SW 1271 (cell line): ENCODE results near the gene SDSL.

Experiments
- DNase-seq, 2 experiments: peaks; one replicate each; lab custom pipeline; 2025; lab: John Stamatoyannopoulos, UW

Gene SDSL

GRCh38 chr12:113469224-113469948 is 47.2 kb downstream of the SDSL start:
- DNase-seq: no peak

- no peak for DNase-seq
Measured at GRCh38 chr12:113469949-113470743, 48.0 kb downstream of the SDSL start.

- no peak for DNase-seq
Measured at GRCh38 chr12:113470871-113471618, 48.9 kb downstream of the SDSL start.

- DNase-seq: no peak
Measured at GRCh38 chr12:113471619-113472171, 49.5 kb downstream of the SDSL start, which contains the start of gene LHX5. TSS of gene LHX5 (minus strand) at chr12:113471871. CDS start at chr12:113471498, 373 bp downstream.

GRCh38 chr12:113472191-113473121 is 50.3 kb downstream of the SDSL start:
- DNase-seq: no peak

GRCh38 chr12:113473400-113473799 is 51.2 kb downstream of the SDSL start:
- no peak for DNase-seq

DNA sequence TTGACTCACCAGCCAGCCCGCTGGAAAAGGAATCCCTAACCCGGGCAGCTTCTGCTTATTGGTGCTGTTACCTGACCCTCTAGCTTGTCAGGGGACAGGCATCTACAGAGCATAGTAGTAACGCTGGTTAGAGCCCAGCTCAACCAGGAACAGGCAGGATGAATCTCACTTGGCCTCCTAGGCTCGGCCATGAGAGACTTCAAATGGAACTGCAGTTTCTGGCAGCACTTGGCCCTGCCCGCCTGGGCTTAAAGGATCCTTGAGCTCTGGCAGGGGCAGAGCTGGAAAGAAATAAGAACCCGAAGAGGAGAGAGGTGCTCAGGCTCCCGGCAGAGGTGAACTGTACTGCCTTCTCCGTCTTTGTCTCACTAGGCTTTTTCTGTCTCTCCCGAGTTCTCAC is 51.8 kb downstream of the SDSL start:
- DNase-seq: no peak

DNA sequence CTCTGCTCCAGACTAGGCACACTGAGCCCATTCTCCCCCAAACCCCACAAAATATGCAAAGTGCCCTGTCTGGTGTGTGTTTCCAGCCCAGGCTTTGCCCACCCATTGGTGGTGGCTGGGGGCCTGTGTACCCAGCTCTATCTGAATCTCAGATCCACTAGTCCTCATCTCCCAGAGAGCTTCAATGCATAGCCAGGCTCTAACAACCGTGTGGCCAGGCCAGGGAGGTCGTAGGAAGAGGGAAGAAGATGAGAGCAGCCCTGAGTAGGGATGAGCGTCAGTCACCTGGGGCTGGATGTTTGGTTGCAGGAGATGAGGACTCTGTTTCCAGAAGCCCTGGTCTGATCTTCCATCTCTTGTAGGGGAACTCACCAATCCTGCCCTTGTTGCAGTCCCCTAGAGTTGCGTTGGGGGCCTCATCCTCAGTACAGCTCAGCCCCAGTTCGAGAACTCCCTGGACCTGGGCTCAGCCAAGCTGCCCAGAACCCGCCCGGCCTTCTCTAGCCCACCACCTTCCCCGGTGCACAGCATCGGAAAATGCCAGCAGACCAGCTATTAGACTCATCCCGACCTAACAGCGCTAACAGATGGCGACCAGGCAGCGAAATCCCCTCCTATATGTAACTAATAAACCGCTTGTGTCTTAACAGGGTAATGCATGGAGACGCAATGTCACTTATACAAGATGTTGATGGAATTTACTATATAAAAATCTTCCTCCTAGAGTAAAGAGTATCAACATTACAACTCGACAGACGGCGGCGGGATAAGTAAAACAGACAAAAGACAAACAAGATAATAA is 52.7 kb downstream of the SDSL start:
- DNase-seq: no peak

DNA sequence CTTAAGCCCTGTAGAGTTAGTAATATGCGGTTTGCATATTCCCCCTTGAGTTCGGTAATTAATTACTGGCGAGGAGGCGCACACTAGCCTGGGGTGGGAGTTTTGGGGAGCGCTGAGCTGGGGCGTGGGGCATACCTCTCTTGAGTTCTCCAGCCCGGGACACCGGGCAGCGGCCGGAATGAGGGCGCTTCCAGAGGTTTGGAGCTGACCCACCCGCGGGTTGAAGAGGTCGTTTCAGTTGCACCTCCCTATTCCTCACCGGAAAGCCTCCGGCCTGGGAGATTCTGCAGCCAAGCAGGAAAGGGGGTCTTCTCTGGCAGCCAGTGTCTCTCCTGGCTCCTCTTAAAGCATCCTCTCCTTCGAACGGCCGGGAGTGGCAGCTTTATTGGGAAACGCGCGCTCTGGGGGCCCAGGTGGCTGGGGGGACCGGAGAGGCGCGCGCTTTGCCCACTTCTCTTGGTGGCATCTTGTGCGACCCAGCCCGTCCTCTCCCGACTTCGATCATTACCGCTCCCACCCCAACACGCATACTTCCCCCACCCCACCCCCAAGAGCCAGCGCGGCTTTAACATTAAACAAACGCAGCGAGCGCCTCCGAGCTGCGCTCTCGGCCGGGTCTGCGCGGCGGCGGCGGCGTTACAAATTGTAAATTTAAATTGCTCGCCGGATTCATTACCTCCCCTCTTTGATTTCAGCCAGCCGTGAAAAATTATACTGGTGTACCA is 53.4 kb downstream of the SDSL start:
- DNase-seq: no peak

DNA sequence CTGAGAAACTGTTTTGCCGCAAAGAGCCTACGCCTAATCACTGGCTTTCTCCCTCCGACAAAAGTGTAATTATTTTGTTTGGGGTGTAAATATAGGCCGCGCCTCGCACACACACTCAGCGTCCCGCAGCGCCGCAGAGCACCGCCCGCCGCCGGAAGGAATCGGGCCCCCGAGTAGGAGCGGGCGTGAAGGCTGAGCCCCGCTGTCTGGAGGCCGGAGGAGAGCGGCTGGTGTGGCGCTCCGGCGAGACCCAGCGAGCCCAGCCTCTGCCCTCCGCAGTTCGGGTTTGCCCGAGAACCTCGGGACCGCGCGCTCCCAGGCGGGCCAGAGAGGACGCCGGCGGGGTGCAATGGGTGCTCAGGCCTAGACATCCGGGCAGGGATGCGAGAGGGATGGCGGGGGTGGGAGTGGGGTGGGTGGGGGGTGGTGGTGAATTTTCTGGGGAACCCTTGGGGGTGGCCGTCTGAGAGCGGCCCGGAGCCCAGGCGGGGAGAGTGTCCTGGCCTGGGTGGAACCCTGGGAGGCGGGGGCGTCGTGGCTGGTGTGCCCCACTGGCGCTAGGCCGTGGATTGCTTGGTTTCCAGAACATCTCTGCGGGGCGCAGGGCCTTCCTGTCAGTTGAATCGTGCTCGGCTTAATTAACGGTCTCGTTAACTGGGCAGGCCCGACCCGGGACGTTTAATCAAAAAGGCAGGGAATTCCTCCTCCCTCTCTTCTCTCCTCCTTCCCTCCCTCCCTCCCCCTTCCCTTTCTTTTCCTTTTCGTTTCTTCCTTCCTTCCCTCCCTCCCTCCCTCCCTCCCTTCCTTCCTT is 54.2 kb downstream of the SDSL start:
- no peak for DNase-seq

GRCh38 chr12:113477171-113477841 is 55.1 kb downstream of the SDSL start:
- DNase-seq: no peak

DNA sequence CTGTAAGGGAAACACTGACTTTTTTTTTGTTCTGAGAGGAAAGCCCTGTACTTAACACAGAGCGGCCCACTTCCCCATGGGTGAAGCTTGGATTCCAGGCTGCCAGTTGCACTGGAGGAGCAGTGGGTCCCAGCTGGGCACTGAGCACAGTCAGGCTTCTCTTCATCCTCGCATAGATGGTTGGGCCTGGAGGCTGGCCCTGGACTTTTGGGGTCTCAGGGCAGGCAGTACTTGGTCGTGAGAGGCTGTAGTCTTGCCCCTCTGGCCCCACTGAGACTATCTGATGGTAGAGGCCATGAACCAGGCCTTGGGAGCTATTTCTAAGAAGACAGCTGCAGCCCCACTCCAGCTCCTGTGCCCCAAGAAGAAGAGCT is 55.6 kb downstream of the SDSL start:
- DNase-seq: no peak

DNA sequence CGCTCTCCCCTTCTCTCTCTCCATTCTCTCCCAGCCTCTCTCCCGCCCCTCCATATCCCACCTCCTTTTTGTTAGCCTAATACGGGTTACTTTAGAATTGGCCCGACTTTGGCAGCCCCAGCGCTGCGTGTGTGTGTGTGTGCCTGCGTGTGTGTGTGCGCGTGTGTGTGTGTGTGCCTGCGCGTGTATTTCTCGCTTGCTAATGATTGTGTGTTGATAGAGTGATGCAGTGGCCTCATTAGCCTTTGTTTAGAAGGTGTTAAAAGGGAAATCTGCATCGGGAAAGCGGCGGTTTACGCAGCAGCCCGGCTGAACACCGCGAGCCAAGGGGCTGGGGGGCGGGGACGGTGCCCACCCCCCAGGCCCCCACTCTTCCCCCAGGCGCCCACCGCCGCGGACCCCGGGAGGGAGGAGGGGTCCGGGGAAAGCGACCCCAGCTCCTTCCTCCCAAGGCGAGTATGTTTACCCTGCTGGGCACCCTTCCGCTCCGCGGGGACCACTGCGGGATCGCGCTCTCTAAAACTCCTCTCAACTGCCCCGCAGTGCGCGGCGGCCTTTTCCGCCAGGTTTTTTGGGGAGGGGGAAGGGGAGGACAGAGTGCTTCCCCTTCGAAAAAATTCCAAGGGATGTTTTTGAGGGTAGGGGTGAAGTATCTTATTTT is 56.3 kb downstream of the SDSL start:
- no peak for DNase-seq

DNA sequence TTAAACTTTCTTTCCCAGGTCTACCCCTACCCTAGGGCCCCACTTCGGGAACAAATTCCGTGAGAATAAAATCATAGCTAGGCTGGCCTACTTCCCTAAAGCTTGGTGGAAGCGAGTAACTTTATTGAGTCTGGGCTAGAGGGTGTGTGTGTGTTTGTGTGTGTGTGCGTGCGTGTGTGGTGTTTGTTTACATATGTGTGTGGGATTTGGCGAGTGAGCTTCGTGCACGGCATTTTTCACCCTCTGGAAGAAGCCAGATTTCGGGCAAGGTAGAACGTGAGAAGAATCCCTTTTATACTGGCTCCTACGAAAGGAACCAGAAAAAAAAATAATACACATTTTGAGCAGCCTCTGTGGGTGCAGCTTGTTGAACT is 57.0 kb downstream of the SDSL start:
- DNase-seq: no peak

DNA sequence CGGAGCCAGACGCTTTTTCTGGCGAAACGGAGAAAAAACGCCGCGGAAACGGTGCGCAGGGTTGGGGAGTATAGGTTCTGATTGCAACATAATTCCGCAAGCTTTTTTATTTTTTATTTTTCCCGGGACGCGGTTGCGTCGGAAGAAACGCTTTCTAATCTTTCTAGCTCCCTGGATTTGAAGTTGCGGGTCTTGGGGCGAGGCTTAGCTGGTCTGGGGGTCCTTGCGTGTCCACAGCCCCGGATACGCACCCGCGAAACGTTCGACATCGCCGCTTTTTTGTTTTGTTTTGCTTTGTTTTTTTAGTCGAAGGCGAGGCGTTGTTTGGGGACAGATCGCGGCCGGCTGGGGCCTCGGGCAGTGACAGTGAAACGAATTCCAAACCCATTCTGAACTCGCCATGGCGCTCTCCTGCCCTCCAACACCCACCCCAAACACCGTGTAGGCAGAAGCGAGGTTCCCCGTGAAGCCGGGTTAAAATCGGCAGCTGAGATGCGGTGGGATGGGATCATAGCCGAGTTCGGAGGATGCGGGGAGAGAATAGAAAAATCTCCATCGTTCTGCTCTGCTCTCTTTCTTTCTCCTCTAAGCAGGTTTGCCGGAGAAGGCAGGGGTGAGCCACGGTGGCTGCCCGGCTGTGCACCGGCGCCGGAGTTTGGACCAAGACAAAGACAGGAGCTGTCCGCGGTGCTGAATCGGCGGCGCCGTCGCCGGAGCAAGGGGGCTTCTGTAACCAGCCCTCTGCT is 57.6 kb downstream of the SDSL start:
- DNase-seq: no peak

DNA sequence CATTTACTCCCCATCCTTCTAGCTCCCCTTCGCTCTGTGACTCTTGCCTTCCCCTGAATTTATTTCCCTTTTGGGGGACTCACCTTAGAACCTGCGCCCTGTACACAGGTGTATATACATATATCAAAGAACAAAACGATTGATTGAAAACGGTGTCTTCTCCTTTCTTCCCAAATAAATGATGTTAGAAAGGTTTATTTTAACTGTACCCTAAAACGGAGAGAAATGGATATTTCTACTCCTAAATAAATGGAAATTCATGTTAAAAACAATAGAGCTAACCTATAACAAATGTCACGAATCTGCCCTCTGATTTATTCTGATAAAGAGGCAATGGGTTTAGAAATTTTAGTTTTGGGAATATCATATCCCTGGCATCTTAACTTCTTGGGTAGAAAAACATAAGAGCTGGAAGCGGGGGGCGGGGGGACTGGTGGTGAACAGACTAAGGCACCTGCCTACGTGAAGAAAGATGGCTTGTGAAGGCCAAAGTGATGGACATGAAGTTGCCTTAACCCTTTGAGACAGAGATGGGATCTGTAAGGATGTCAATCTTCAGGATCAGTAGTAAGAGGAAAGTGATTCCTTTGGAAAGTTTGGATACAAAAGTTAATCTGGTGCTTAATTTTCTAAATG is 58.3 kb downstream of the SDSL start:
- DNase-seq: no peak

DNA sequence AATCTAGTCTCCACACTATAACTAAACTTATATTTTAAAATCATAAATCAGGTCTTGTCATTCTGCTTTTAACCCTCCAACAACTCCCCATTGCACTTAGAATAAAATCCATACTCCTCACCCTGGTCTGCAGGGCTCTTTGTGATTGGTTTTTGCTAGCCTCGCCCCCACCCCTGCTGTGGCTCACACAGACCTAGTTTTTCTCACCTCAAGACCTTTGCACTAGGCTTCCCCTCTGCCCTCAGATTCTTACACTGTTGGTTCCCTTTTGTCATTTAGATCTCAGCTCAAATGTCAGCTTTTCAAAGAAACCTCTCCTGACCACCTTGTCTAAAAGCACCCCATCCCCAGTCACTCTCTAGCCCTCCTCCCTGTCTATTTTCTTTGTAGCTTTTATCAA is 60.2 kb downstream of the SDSL start:
- DNase-seq: no peak
